H1 (cell line): Measurements from ENCODE around the gene SPOCK3.

Source experiments
- EGR1 ChIP-seq: IDR thresholded peaks from 2 replicates; pipeline ENCODE4 v1.6.1; 2011; ENCODE audit warnings: low read depth, low read length, borderline replicate concordance
- NRF1 ChIP-seq: IDR thresholded peaks from 2 replicates; pipeline ENCODE4 v1.6.1; 2011; ENCODE audit warnings: mild to moderate bottlenecking, low read depth, low read length, improper control_type of control experiment

GRCh38 chr4:166977596-166977995 lies 256.7 kb downstream of the SPOCK3 start:
- TF ChIP-seq NRF1: no peak
- TF ChIP-seq EGR1: no peak
